ENCODE measurements around the gene GRIN2A.
A peak's percentile ranks its signal among the peaks of the same experiment; 100 is the strongest.

Gene GRIN2A

DNA sequence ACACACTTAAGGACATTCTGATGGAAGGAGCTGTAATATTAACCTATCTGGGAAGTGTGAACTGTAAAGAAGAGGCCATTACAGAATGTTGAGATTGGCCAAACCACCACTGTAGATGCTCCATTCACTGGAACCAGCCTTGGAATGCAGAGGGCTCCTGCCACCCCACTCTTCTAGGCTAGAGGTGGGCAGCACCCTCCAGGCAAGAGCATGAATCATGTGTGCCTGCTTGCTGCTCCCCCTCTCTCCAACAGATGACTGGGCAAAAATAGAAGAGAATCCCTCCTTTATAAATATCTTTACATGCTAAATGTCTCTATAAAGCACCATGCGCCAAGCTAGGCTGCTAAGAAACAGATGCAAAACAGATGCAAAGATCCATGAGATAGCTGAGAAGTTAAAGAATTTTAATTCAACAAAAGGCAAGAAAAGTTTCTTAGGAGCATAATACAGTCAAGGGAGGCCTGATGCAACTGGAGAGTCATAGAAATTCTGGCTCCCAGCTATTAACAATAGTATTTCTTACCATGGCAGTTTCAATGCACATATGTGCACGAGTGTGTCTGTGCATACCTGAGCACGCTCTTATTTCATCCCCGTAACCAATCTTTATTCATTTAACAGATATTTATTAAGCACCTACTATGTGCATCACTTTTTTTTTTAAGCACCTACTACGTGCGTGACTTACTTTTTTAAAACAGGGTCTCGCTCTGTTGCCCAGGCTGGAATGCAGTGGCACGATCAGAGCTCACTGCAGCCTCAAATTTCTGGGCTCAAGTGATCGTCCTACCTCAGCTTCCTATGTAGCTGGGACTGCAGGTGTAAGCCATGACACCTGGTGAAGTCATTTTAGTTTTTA is 53.6 kb downstream of the GRIN2A start:
- TF ChIP-seq, protein P1, sequence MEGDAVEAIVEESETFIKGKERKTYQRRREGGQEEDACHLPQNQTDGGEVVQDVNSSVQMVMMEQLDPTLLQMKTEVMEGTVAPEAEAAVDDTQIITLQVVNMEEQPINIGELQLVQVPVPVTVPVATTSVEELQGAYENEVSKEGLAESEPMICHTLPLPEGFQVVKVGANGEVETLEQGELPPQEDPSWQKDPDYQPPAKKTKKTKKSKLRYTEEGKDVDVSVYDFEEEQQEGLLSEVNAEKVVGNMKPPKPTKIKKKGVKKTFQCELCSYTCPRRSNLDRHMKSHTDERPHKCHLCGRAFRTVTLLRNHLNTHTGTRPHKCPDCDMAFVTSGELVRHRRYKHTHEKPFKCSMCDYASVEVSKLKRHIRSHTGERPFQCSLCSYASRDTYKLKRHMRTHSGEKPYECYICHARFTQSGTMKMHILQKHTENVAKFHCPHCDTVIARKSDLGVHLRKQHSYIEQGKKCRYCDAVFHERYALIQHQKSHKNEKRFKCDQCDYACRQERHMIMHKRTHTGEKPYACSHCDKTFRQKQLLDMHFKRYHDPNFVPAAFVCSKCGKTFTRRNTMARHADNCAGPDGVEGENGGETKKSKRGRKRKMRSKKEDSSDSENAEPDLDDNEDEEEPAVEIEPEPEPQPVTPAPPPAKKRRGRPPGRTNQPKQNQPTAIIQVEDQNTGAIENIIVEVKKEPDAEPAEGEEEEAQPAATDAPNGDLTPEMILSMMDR (IDR thresholded peaks at IDR 0.05; ENCODE audit: low read depth, low read length, missing control alignments), result no peak
- DNase-seq (ENCODE audit: extremely low read depth, low read depth), result no peak
- no peak overlapping the region for H3K4me3 ChIP-seq (replicated peaks; ENCODE audit: low read depth, low read length)

DNA sequence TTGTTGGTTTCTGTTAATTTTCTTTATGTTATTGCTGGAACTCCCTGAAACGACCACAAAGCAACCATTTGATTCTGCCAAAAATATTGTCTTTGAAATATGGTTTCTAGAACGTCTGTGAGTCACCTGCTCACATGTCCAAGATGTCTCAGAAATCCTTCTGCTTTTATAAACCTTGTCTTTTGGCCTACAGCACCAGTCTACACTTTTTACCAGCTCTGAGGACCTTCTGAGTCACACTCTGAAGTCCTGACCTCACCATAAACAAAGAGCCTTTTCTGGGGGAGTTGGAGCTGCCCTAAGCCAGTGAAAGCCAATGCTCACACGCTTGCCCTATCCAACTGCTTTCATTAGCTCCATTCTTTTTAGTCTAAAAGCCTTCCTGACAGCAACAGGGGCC is 55.5 kb downstream of the GRIN2A start:
- no peak overlapping the region for H3K4me3 ChIP-seq (replicated peaks; ENCODE audit: low read depth, low read length)
- DNase-seq (ENCODE audit: extremely low read depth, low read depth), result no peak
- TF ChIP-seq, protein P1 (IDR thresholded peaks at IDR 0.05; ENCODE audit: low read depth, low read length, missing control alignments), result no peak

DNA sequence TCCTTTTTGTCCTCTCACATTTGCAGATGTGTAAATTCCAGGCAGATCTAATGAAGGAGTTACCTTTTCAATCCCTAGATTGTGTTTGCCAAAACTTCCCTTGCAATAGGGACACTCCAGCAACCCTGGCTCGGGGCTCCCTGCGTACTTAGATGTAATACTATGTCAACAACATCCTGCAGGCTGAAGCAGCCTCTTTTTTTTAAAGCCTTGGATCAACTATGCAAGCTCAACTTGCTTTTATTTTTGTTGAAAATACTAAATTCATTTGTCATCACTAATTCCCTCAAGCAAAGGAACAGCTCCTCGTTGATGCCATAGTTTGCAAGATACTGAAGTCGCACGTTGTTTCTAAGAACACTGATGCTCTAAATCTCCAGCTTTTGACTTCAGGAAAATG is 59.1 kb downstream of the GRIN2A start:
- TF ChIP-seq, protein P1 (IDR thresholded peaks at IDR 0.05; ENCODE audit: low read depth, low read length, missing control alignments), result no peak
- DNase-seq (ENCODE audit: extremely low read depth, low read depth), result no peak
- H3K4me3 ChIP-seq (replicated peaks; ENCODE audit: low read depth, low read length), result no peak overlapping the region

DNA sequence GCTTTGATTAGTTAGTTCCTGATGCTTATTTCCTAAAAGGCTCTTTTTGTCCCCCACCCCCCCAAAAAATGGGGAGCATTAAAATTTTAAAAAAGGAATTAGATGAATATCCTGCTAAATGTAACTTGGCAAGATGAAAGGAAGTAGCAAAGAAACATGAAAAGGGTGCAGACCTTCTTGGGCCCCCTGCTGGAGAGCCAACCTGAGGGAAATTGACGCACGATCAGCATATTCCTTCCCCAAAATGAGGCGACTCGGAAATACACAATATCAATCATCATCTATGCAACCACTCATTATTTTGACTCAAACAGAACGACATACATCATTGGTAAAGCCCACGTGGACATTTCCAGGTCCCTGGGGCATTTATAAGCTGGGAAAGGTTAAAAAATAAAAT is 59.7 kb downstream of the GRIN2A start:
- TF ChIP-seq, protein P1 (IDR thresholded peaks at IDR 0.05; ENCODE audit: low read depth, low read length, missing control alignments), result peak; percentile 22
- no peak overlapping the region for H3K4me3 ChIP-seq (replicated peaks; ENCODE audit: low read depth, low read length)
- DNase-seq (ENCODE audit: extremely low read depth, low read depth), result no peak

DNA sequence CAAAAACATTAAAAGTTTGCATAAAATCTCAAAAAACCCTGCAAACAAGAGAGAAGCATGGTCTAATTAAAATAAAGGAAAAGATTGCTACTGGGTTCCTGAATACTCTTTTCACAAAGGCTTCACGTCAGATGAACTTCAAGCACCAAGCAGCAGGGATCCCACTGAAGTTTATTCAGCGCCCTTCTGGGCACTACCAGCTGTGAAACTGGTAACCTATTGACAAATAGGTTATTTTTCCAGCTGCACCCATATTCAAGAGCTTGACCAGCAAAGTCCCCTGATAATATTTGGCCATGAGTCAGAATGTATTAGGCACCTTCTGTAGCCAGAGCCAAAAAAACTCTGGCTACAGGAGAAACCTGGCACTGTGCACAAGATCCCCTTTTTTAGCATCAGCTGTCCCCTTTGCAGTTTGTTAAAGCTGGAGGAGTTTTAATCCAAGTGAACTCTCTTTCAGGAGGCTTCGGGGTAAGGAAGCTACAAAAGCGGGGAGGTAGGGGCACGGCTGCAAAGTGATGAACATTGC is 60.3 kb downstream of the GRIN2A start:
- DNase-seq (ENCODE audit: extremely low read depth, low read depth), result no peak
- TF ChIP-seq, protein P1 (IDR thresholded peaks at IDR 0.05; ENCODE audit: low read depth, low read length, missing control alignments), result no peak
- H3K4me3 ChIP-seq (replicated peaks; ENCODE audit: low read depth, low read length), result no peak overlapping the region

DNA sequence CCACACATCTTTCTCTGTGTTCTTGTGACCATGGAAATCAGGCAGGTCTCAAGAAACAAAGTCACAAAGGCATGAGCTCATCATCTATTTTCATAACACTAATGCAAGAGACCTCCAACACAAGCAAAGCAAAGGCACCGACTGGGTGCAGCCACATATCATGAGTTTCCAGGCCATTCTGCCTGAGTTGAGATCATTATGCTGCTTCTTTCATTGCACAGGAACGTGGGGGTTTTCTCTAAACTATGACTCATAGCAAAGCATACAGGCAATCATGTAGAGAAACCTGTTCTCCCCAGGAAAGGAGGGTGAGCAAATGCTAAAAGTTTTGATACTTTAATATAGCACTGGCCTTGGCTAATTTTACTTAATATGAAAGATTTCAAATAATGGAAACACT is 60.7 kb downstream of the GRIN2A start:
- DNase-seq (ENCODE audit: extremely low read depth, low read depth), result no peak
- no peak overlapping the region for H3K4me3 ChIP-seq (replicated peaks; ENCODE audit: low read depth, low read length)

More for the DNA sequence above, 60.7 kb downstream of the GRIN2A start:
- TF ChIP-seq, protein P1 (IDR thresholded peaks at IDR 0.05; ENCODE audit: low read depth, low read length, missing control alignments), result no peak
